GM21723 (cell line): ENCODE results near the gene MUC2.
"Not testable (repeated sequence)": the region's sequence is repeated elsewhere in the genome, so short reads cannot be mapped to it uniquely, and the experiment has no call there.

Source experiments
- ATAC-seq: cut with Tn5 transposase; IDR thresholded peaks from one replicate; pipeline ENCODE4 v1.9.1; 2021; ENCODE audit warnings: mild to moderate bottlenecking, moderate library complexity; ENCODE audit not compliant: unreplicated experiment

MUC2 gene

DNA sequence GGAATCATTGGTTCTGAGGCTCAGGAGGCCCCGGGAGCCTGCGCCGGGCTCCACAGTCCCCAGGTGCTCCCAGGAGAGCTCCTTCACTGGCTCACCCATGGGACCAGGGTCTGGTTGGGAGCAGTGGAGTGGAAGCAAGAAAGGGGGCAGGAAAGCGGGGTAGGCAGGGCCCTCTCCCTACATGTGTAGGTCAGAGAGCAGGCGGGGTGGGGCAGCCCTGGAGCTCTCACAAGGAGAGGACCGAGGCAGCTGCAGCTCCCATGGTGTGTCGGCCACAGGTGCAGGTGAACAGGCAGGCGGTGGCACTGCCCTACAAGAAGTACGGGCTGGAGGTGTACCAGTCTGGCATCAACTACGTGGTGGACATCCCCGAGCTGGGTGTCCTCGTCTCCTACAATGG lies 28.3 kb downstream of the MUC2 start:
- no peak for ATAC-seq

GRCh38 chr11:1103401-1104360 lies 29.0 kb downstream of the MUC2 start:
- no peak for ATAC-seq

GRCh38 chr11:1104411-1105182 lies 29.9 kb downstream of the MUC2 start:
- no peak for ATAC-seq

DNA sequence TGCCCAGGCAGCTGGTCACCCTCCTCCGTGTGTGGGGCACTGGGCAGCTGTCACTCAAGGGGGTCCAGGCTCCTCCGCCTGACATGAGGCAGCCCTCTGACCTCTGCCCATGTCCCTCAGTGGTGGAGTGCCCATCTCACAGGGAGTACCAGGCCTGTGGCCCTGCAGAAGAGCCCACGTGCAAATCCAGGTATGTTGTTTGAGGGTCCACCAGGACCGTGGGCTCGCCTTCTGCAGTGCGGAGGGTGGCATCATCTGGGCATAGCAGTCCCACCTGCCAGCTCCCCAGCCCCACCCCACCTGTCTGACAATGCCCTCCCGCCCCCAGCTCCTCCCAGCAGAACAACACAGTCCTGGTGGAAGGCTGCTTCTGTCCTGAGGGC lies 30.5 kb downstream of the MUC2 start:
- no peak for ATAC-seq

GRCh38 chr11:1106387-1106786 lies 31.7 kb downstream of the MUC2 start:
- no peak for ATAC-seq

- ATAC-seq, result no peak
These were observed 32.9 kb downstream of the MUC2 start for GRCh38 chr11:1107316-1108245.

- ATAC-seq, result no peak
These were observed 33.7 kb downstream of the MUC2 start for GRCh38 chr11:1108246-1108900.

- ATAC-seq, result no peak
These were observed 34.6 kb downstream of the MUC2 start for GRCh38 chr11:1109101-1109917.

- no peak for ATAC-seq
These were observed 35.4 kb downstream of the MUC2 start for GRCh38 chr11:1109918-1110705.

DNA sequence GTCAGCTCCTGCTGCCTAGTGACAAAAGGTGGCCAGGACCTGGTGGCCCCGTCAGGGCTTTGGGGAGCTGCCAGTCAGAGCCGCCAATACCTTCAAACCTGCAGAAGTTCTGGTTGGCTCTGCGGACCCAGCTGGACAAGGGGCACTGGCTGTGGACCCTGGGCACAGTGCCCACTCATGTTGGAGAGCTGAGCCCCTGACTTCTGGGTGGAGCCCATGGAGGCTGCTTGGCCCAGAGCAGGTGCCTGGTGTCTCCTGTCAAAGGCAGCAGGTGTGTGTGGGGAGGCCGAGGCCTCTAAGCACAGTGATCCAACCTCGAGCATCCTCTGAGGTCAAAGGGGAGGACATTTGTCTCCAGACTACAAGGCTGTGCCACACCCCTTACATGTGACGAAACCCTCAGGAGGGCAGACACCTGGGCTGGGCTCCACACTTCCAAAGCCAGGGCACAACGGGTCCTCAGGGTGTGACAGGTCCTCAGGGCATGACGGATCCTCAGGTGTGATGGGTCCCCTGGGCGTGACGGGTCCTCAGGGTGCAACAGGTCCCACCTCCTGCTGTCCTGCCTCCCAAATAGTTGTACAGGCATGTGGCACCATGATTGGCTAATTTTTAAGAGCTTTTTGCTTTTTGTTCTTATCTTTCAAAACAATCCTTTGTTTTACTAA lies 37.0 kb downstream of the MUC2 start:
- ATAC-seq, result no peak

GRCh38 chr11:1112351-1113191 lies 37.9 kb downstream of the MUC2 start:
- ATAC-seq, result no peak

DNA sequence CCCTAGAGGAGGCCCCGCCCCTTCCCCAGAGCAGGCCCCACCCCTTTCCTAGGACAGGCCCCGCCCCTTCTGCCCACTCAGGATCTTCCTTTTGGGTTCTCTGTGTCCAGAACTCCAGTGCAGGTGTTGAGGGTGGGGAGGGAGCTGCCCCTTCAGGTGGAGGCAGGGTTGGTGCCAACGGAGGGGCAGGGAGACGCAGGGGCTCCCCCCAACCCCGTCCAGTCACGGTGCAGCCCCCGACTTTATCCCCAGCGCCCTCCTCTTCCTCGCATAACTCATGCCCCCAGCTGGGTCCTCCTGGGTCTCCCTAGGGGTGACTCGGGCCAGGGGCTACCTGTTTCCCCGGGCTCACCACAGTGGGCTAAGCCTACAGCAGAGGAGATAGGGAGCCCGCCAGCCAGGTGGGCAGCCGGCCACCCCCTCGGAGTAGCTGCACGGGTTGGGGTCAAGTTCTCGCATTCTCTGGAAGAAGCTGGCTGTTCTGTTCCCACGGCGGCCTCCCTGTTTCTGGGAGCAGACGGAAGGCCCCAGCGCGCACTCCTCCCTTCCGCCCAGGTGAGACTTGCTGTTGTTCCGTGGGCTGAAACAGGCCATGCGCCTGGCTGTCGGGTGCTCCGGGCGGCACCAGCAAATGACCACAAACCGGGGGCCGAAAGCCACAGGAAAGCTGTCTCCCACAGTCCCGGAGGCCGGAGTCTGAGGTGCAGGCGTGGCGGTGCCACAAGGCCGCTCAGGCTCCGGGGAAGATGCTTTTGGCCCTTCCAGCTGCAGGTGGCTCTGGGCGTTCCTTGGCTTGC lies 38.9 kb downstream of the MUC2 start:
- no peak for ATAC-seq

DNA sequence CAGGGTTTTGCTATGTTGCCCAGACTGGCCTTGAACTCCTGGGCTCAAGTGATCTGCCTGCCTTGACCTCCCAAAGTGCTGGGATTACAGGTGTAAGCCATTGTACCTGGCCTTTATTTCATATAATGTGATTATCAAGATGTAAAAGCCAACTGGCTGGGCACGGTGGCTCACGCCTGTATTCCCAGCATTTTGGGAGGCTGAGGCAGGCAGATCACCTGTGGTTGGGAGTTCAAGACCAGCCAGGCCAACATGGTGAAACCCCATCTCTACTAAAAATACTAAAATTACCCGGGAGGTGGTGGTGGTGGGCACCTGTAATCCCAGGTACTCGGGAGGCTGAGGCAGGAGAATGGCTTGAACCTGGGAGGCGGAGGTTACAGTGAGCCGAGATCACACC lies 40.6 kb downstream of the MUC2 start:
- not testable (repeated sequence) for ATAC-seq

GRCh38 chr11:1116104-1116503 lies 41.4 kb downstream of the MUC2 start:
- no peak for ATAC-seq

- no peak for ATAC-seq
These were observed 42.2 kb downstream of the MUC2 start for GRCh38 chr11:1116666-1117390.

- no peak for ATAC-seq
These were observed 43.3 kb downstream of the MUC2 start for GRCh38 chr11:1117992-1118391.
